DND-41 (cell line): ENCODE measurements around the gene CRBN.

ENCODE experiments used
- ATAC-seq: fragments of 200-7000 bp; cut with Tn5 transposase; 3 replicates; pipeline ENCODE4 v1.9.1; 2021; ENCODE audit warnings: low read depth; ENCODE audit not compliant: insufficient read depth
- DNase-seq: peaks from one replicate; pipeline ENCODE4 v3.0.0-alpha.2; 2020
- H2AFZ ChIP-seq: 2 replicates; pipeline ENCODE4 v1.6.0; 2012; ENCODE audit warnings: low read depth, low read length
- H3K27ac ChIP-seq: 2 replicates; pipeline ENCODE4 v1.5.1; 2012; ENCODE audit warnings: low read length, inconsistent platforms
- H3K27me3 ChIP-seq: fragments of 200-600 bp; sonication (generic); 2 replicates; pipeline ENCODE4 v1.6.0; 2012; ENCODE audit warnings: low read length, mild to moderate bottlenecking, inconsistent platforms; ENCODE audit not compliant: insufficient read depth, poor library complexity
- H3K36me3 ChIP-seq: 2 replicates; pipeline ENCODE4 v1.5.1; 2012; ENCODE audit warnings: low read length, inconsistent platforms; ENCODE audit not compliant: insufficient read depth
- H3K4me1 ChIP-seq: 2 replicates; pipeline ENCODE4 v1.5.1; 2012; ENCODE audit warnings: mild to moderate bottlenecking, low read length; ENCODE audit not compliant: insufficient read depth
- H3K4me2 ChIP-seq: 2 replicates; pipeline ENCODE4 v1.6.0; 2012; ENCODE audit warnings: mild to moderate bottlenecking, moderate library complexity, low read length, inconsistent platforms; ENCODE audit not compliant: insufficient read depth
- H3K4me3 ChIP-seq, 2 experiments: fragments of 200-600 bp in 1 of 2; shearing (Covaris generic) in 1 of 2; 2 replicates each; pipeline ENCODE4 v1.5.1; 2012 to 2016; ENCODE audit warnings: inconsistent platforms in 2 of 2, low read length in 2 of 2, mild to moderate bottlenecking in 2 of 2, low read depth in 1 of 2, moderate library complexity in 1 of 2
- H3K79me2 ChIP-seq: 2 replicates; pipeline ENCODE4 v1.6.0; 2012; ENCODE audit warnings: low read length, inconsistent platforms; ENCODE audit not compliant: insufficient read depth
- H3K9ac ChIP-seq: 2 replicates; pipeline ENCODE4 v1.6.0; 2012; ENCODE audit warnings: low read depth, mild to moderate bottlenecking, inconsistent platforms, low read length, moderate library complexity
- H3K9me3 ChIP-seq: 2 replicates; pipeline ENCODE4 v1.5.1; 2012; ENCODE audit warnings: low read length, moderate library complexity, mild to moderate bottlenecking, inconsistent platforms; ENCODE audit not compliant: insufficient read depth, severe bottlenecking
- H4K20me1 ChIP-seq: 2 replicates; pipeline ENCODE4 v1.6.0; 2012; ENCODE audit warnings: low read length; ENCODE audit not compliant: insufficient read depth
- CTCF ChIP-seq: IDR thresholded peaks from 2 replicates; pipeline ENCODE4 v1.5.1; 2012; ENCODE audit warnings: borderline replicate concordance, low read length, moderate library complexity, mild to moderate bottlenecking; ENCODE audit not compliant: poor library complexity, severe bottlenecking; ENCODE audit errors: extremely low read depth
- EZH2 ChIP-seq: IDR thresholded peaks from 3 replicates; pipeline ENCODE4 v1.6.1; 2012; ENCODE audit warnings: borderline replicate concordance, low read depth, mild to moderate bottlenecking, moderate library complexity, low read length, inconsistent platforms; ENCODE audit not compliant: severe bottlenecking

CRBN gene

GRCh38 chr3:3126477-3127431 is 52.7 kb downstream of the CRBN start, which contains the start of gene TRNT1:
TSS of gene TRNT1 (plus strand) at chr3:3126940. CDS start at chr3:3129041, 2,101 bp downstream.
- Histone ChIP-seq H3K36me3 (peaks cover 29% of the 10 kb centered on the region), H3K9me3 (no peaks in the 10 kb centered on the region), H3K79me2 (peaks cover 53% of the 10 kb centered on the region), H3K4me2 (peak within 1 kb of the TSS; percentile 79), H4K20me1 (peaks cover 3% of the 10 kb centered on the region), H3K27me3 (no peaks in the 10 kb centered on the region), H3K27ac (peak within 1 kb of the TSS; percentile 94), H3K4me3 (peak within 1 kb of the TSS; percentile 60 to 69), H2AFZ (peak within 1 kb of the TSS; percentile 99), H3K4me1 (peaks cover 38% of the 10 kb centered on the region), H3K9ac (peak within 1 kb of the TSS; percentile 92)
- ATAC-seq = peak; percentile 94
- no peak for TF ChIP-seq EZH2
- no peak for TF ChIP-seq CTCF
- DNase-seq = peak; percentile 93

- DNase-seq (no peak), ATAC-seq (no peak)
- Histone ChIP-seq H3K9me3 (no peaks in the 10 kb centered on the region), H3K4me2 (peak overlapping the region; percentile 79), H3K36me3 (peaks cover 24% of the 10 kb centered on the region), H3K4me1 (peaks cover 38% of the 10 kb centered on the region), H2AFZ (peak overlapping the region; percentile 99), H3K27ac (peak overlapping the region; percentile 94), H3K27me3 (no peaks in the 10 kb centered on the region), H3K4me3 (peak overlapping the region; percentile 60 to 69), H3K79me2 (peaks cover 50% of the 10 kb centered on the region), H3K9ac (peak overlapping the region; percentile 92), H4K20me1 (peaks cover 3% of the 10 kb centered on the region)
- no peak for TF ChIP-seq CTCF
- TF ChIP-seq EZH2 = no peak
Measured at GRCh38 chr3:3125977-3126376, 53.5 kb downstream of the CRBN start.

GRCh38 chr3:3119393-3119851 is 60.1 kb downstream of the CRBN start:
- no peak overlapping the region for H2AFZ ChIP-seq
- H3K9ac ChIP-seq = no peak overlapping the region
- no peaks in the 10 kb centered on the region for H3K79me2 ChIP-seq
- no peaks in the 10 kb centered on the region for H3K27me3 ChIP-seq
- no peaks in the 10 kb centered on the region for H4K20me1 ChIP-seq
- H3K9me3 ChIP-seq = no peaks in the 10 kb centered on the region
- DNase-seq = no peak
- H3K4me3 ChIP-seq = no peak overlapping the region
- no peak for TF ChIP-seq CTCF
- TF ChIP-seq EZH2 = no peak
- no peak overlapping the region for H3K27ac ChIP-seq
- H3K4me1 ChIP-seq = no peaks in the 10 kb centered on the region
- H3K4me2 ChIP-seq = no peak overlapping the region
- no peaks in the 10 kb centered on the region for H3K36me3 ChIP-seq
- ATAC-seq = no peak
